HG02840 (cell line): ENCODE measurements around the gene LKAAEAR1.
"Not testable (repeated sequence)": the region's sequence is repeated elsewhere in the genome, so short reads cannot be mapped to it uniquely, and the experiment has no call there.

Experiments used
- ATAC-seq: cut with Tn5 transposase; IDR thresholded peaks from one replicate; pipeline ENCODE4 v1.9.1; 2021; ENCODE audit warnings: mild to moderate bottlenecking, moderate library complexity, moderate number of reproducible peaks; ENCODE audit not compliant: unreplicated experiment, low FRiP score

The LKAAEAR1 gene

GRCh38 chr20:64083804-64084684 is at the start of gene LKAAEAR1:
LKAAEAR1 (minus strand) TSS chr20:64084398; CDS start chr20:64084219, 179 bp downstream.
- no peak for ATAC-seq

- no peak for ATAC-seq
Observed at GRCh38 chr20:64131406-64131805, 47.2 kb upstream of the LKAAEAR1 start.

- ATAC-seq, result no peak
Observed at GRCh38 chr20:64130876-64131275, 46.7 kb upstream of the LKAAEAR1 start.

GRCh38 chr20:64130271-64130670 is 46.1 kb upstream of the LKAAEAR1 start:
- no peak for ATAC-seq

GRCh38 chr20:64129146-64129782 is 45.1 kb upstream of the LKAAEAR1 start:
- no peak for ATAC-seq

GRCh38 chr20:64123517-64123916 is 39.3 kb upstream of the LKAAEAR1 start:
- ATAC-seq, result not testable (repeated sequence)

- not testable (repeated sequence) for ATAC-seq
Observed at GRCh38 chr20:64122927-64123326, 38.7 kb upstream of the LKAAEAR1 start.

GRCh38 chr20:64121586-64121985 is 37.4 kb upstream of the LKAAEAR1 start:
- ATAC-seq, result no peak

- no peak for ATAC-seq
Observed at GRCh38 chr20:64119681-64120341, 35.6 kb upstream of the LKAAEAR1 start.

- ATAC-seq, result no peak
Observed at GRCh38 chr20:64119301-64119680, 35.1 kb upstream of the LKAAEAR1 start.

GRCh38 chr20:64117432-64117777 is 33.2 kb upstream of the LKAAEAR1 start:
- not testable (repeated sequence) for ATAC-seq

GRCh38 chr20:64116541-64117431 is 32.6 kb upstream of the LKAAEAR1 start:
- ATAC-seq, result no peak

- ATAC-seq, result no peak
Observed at GRCh38 chr20:64116016-64116415, 31.8 kb upstream of the LKAAEAR1 start.

GRCh38 chr20:64115171-64115911 is 31.1 kb upstream of the LKAAEAR1 start:
- ATAC-seq, result no peak

- no peak for ATAC-seq
Observed at GRCh38 chr20:64114356-64114971, 30.3 kb upstream of the LKAAEAR1 start.

GRCh38 chr20:64113796-64114355 is 29.7 kb upstream of the LKAAEAR1 start:
- no peak for ATAC-seq

- no peak for ATAC-seq
Observed at GRCh38 chr20:64113444-64113775, 29.2 kb upstream of the LKAAEAR1 start.

GRCh38 chr20:64112691-64113443 is 28.7 kb upstream of the LKAAEAR1 start:
- no peak for ATAC-seq
